Peyer's patch (tissue), 4 donors: ENCODE measurements around the gene WDR3. TPM values are rescaled to one million over a fixed set of nuclear protein-coding genes. Genes with fewer than 3 reads are reported as not detected.
A peak's percentile ranks its signal among the peaks of the same experiment; 100 is the strongest.

Experiments
- DNase-seq, 3 donors: peaks; one replicate each; pipeline ENCODE4 v3.0.0-alpha.2; 2017 to 2019
- H3K27ac ChIP-seq, 4 donors: fragments of 200-600 bp; sonication (generic); one replicate each; pipeline ENCODE4 v1.5.1; 2016 to 2019
- H3K27me3 ChIP-seq, 2 donors: fragments of 200-600 bp; sonication (generic); one replicate each; pipeline ENCODE4 v1.5.1; 2019
- H3K36me3 ChIP-seq, 3 donors: fragments of 200-600 bp; sonication (generic); one replicate each; pipeline ENCODE4 v1.5.1; 2016 to 2019
- H3K4me1 ChIP-seq, 4 donors: fragments of 200-600 bp; sonication (generic); one replicate each; pipeline ENCODE4 v1.5.1; 2016 to 2019
- H3K4me3 ChIP-seq, 4 donors: fragments of 200-600 bp; sonication (generic); 1 replicate in 3 of 4; 2 replicates in 1 of 4; pipeline ENCODE4 v1.5.1; 2016 to 2019; ENCODE audit warnings: mild to moderate bottlenecking in 1 of 4
- H3K9me3 ChIP-seq, 4 donors: fragments of 200-600 bp; sonication (generic); one replicate each; pipeline ENCODE4 v1.5.1; 2016 to 2019; ENCODE audit warnings: mild to moderate bottlenecking in 1 of 4
- CTCF ChIP-seq, 6 experiments: fragments of 450-650 bp in 4 of 6; fragments of 200-600 bp in 2 of 6; sonication (generic) in 1 of 6; IDR thresholded peaks; one replicate each; pipeline ENCODE4 v1.5.1; 2017 to 2019; ENCODE audit warnings: antibody characterized with exemption in 6 of 6, mild to moderate bottlenecking in 3 of 6, moderate library complexity in 1 of 6
- POLR2A ChIP-seq, 2 donors: fragments of 450-650 bp; IDR thresholded peaks; one replicate each; pipeline ENCODE4 v1.5.1; 2017; ENCODE audit warnings: antibody characterized with exemption in 2 of 2, mild to moderate bottlenecking in 2 of 2, moderate library complexity in 2 of 2
- total RNA-seq, 4 donors: library from RNA; depleted of rRNA; stranded (reverse); fragments of >200 nt; gene quantifications; one replicate each; pipeline ENCODE4 v1.1.0, GENCODE V29; 2016

Gene WDR3
- total RNA-seq, 4 donors from 2014 or later = 3.3 to 8.2 (median 4.0) TPM

- no peak overlapping the region for H3K4me3 ChIP-seq
- no peaks in the 10 kb centered on the region for H3K27me3 ChIP-seq
- peaks cover 0 to 31% (median 0%) of the 10 kb centered on the region in 3 donors for H3K36me3 ChIP-seq
- no peaks in the 10 kb centered on the region for H3K9me3 ChIP-seq
- H3K27ac ChIP-seq = no peak overlapping the region
- no peaks in the 10 kb centered on the region for H3K4me1 ChIP-seq
- TF ChIP-seq POLR2A (IDR thresholded peaks at IDR 0.05) = no peak
- no peak for TF ChIP-seq CTCF (IDR thresholded peaks at IDR 0.05)
- no peak for DNase-seq
Observed at GRCh38 chr1:117894078-117894477, 35.5 kb upstream of the WDR3 start.

- peak; percentile 23 to 72 (median 68) for TF ChIP-seq CTCF (IDR thresholded peaks at IDR 0.05)
- no peak for TF ChIP-seq POLR2A (IDR thresholded peaks at IDR 0.05)
- peak in 2 of 3 donors; percentile 35 to 80 for DNase-seq
- Histone ChIP-seq H3K4me3 (no peak overlapping the region), H3K4me1 (no peaks in the 10 kb centered on the region), H3K27ac (no peak overlapping the region), H3K27me3 (no peaks in the 10 kb centered on the region), H3K36me3 (peaks cover 0 to 45% (median 0%) of the 10 kb centered on the region in 3 donors), H3K9me3 (no peaks in the 10 kb centered on the region)
Observed at GRCh38 chr1:117895482-117896114, 33.9 kb upstream of the WDR3 start.

- no peak for TF ChIP-seq POLR2A (IDR thresholded peaks at IDR 0.05)
- no peak for TF ChIP-seq CTCF (IDR thresholded peaks at IDR 0.05)
- peaks cover 0 to 60% (median 0%) of the 10 kb centered on the region in 3 donors for H3K36me3 ChIP-seq
Observed at GRCh38 chr1:117897551-117897950, 32.0 kb upstream of the WDR3 start.

GRCh38 chr1:117899801-117900200, 29.7 kb upstream of the WDR3 start:
- no peak for DNase-seq
- H3K27me3 ChIP-seq = no peaks in the 10 kb centered on the region
- no peak overlapping the region for H3K4me3 ChIP-seq
- no peak overlapping the region for H3K27ac ChIP-seq
- TF ChIP-seq POLR2A (IDR thresholded peaks at IDR 0.05) = no peak
- TF ChIP-seq CTCF (IDR thresholded peaks at IDR 0.05) = no peak
- no peaks in the 10 kb centered on the region for H3K4me1 ChIP-seq
- H3K9me3 ChIP-seq = no peaks in the 10 kb centered on the region
- H3K36me3 ChIP-seq = peaks cover 0 to 70% (median 0%) of the 10 kb centered on the region in 3 donors

More at GRCh38 chr1:117897551-117897950, 32.0 kb upstream of the WDR3 start:
- H3K27me3 ChIP-seq = no peaks in the 10 kb centered on the region
- H3K9me3 ChIP-seq = no peaks in the 10 kb centered on the region
- no peak for DNase-seq
- no peaks in the 10 kb centered on the region for H3K4me1 ChIP-seq
- H3K27ac ChIP-seq = no peak overlapping the region
- no peak overlapping the region for H3K4me3 ChIP-seq

- no peak for TF ChIP-seq POLR2A (IDR thresholded peaks at IDR 0.05)
- no peak for TF ChIP-seq CTCF (IDR thresholded peaks at IDR 0.05)
- H3K9me3 ChIP-seq = no peaks in the 10 kb centered on the region
- H3K27ac ChIP-seq = no peak overlapping the region
- H3K4me1 ChIP-seq = no peaks in the 10 kb centered on the region
- H3K4me3 ChIP-seq = no peak overlapping the region
- no peak for DNase-seq
- H3K27me3 ChIP-seq = no peaks in the 10 kb centered on the region
- H3K36me3 ChIP-seq = peaks cover 0 to 80% (median 0%) of the 10 kb centered on the region in 3 donors
Observed at GRCh38 chr1:117902944-117903343, 26.6 kb upstream of the WDR3 start.
